ENCODE measurements around the gene TAF4. TPM values are rescaled to one million over a fixed set of nuclear protein-coding genes. Genes with fewer than 3 reads are reported as not detected.
A peak's percentile ranks its signal among the peaks of the same experiment; 100 is the strongest.

TAF4 gene
- total RNA-seq, 1 experiment from 2014 or later = 3.6 TPM

- in situ Hi-C loops (cut with HindIII; ENCODE audit: low pct_unique_long_range_greater_than_20kb, low sequenced_read_pairs) = no loop called here
- DNase-seq (ENCODE audit: low read depth, low spot score) = no peak
Measured at GRCh38 chr20:62031462-62032092, 34.1 kb downstream of the TAF4 start.

GRCh38 chr20:62030834-62031434 lies 34.7 kb downstream of the TAF4 start:
- no peak for DNase-seq (ENCODE audit: low read depth, low spot score)
- in situ Hi-C loops (cut with HindIII; ENCODE audit: low pct_unique_long_range_greater_than_20kb, low sequenced_read_pairs) = no loop called here

- in situ Hi-C loops (cut with HindIII; ENCODE audit: low pct_unique_long_range_greater_than_20kb, low sequenced_read_pairs) = no loop called here
- no peak for DNase-seq (ENCODE audit: low read depth, low spot score)
Measured at GRCh38 chr20:62030357-62030756, 35.3 kb downstream of the TAF4 start.

GRCh38 chr20:62029949-62030348 lies 35.7 kb downstream of the TAF4 start:
- in situ Hi-C loops (cut with HindIII; ENCODE audit: low pct_unique_long_range_greater_than_20kb, low sequenced_read_pairs) = no loop called here
- no peak for DNase-seq (ENCODE audit: low read depth, low spot score)

- in situ Hi-C loops (cut with HindIII; ENCODE audit: low pct_unique_long_range_greater_than_20kb, low sequenced_read_pairs) = no loop called here
- DNase-seq (ENCODE audit: low read depth, low spot score) = no peak
Measured at GRCh38 chr20:62029296-62029695, 36.4 kb downstream of the TAF4 start.

GRCh38 chr20:62028384-62028783 lies 37.3 kb downstream of the TAF4 start:
- DNase-seq (ENCODE audit: low read depth, low spot score) = no peak
- in situ Hi-C loops (cut with HindIII; ENCODE audit: low pct_unique_long_range_greater_than_20kb, low sequenced_read_pairs) = no loop called here

- in situ Hi-C loops (cut with HindIII; ENCODE audit: low pct_unique_long_range_greater_than_20kb, low sequenced_read_pairs) = no loop called here
- no peak for DNase-seq (ENCODE audit: low read depth, low spot score)
Measured at GRCh38 chr20:62027698-62028321, 37.9 kb downstream of the TAF4 start.

- DNase-seq (ENCODE audit: low read depth, low spot score) = no peak
- in situ Hi-C loops (cut with HindIII; ENCODE audit: low pct_unique_long_range_greater_than_20kb, low sequenced_read_pairs) = no loop called here
Measured at GRCh38 chr20:62027116-62027515, 38.6 kb downstream of the TAF4 start.

- no peak for DNase-seq (ENCODE audit: low read depth, low spot score)
- in situ Hi-C loops (cut with HindIII; ENCODE audit: low pct_unique_long_range_greater_than_20kb, low sequenced_read_pairs) = no loop called here
Measured at GRCh38 chr20:62026564-62026856, 39.2 kb downstream of the TAF4 start.

- DNase-seq (ENCODE audit: low read depth, low spot score) = no peak
- in situ Hi-C loops (cut with HindIII; ENCODE audit: low pct_unique_long_range_greater_than_20kb, low sequenced_read_pairs) = no loop called here
Measured at GRCh38 chr20:62025832-62026563, 39.7 kb downstream of the TAF4 start.

GRCh38 chr20:62025394-62025793 lies 40.3 kb downstream of the TAF4 start:
- peak; percentile 15 for DNase-seq (ENCODE audit: low read depth, low spot score)
- in situ Hi-C loops (cut with HindIII; ENCODE audit: low pct_unique_long_range_greater_than_20kb, low sequenced_read_pairs) = no loop called here

GRCh38 chr20:62023935-62024334 lies 41.7 kb downstream of the TAF4 start:
- in situ Hi-C loops (cut with HindIII; ENCODE audit: low pct_unique_long_range_greater_than_20kb, low sequenced_read_pairs) = no loop called here
- no peak for DNase-seq (ENCODE audit: low read depth, low spot score)

- in situ Hi-C loops (cut with HindIII; ENCODE audit: low pct_unique_long_range_greater_than_20kb, low sequenced_read_pairs) = no loop called here
- DNase-seq (ENCODE audit: low read depth, low spot score) = no peak
Measured at GRCh38 chr20:62022575-62023139, 43.0 kb downstream of the TAF4 start.

- DNase-seq (ENCODE audit: low read depth, low spot score) = no peak
- in situ Hi-C loops (cut with HindIII; ENCODE audit: low pct_unique_long_range_greater_than_20kb, low sequenced_read_pairs) = no loop called here
Measured at GRCh38 chr20:62021793-62022385, 43.8 kb downstream of the TAF4 start.

GRCh38 chr20:62020935-62021701 lies 44.6 kb downstream of the TAF4 start:
- in situ Hi-C loops (cut with HindIII; ENCODE audit: low pct_unique_long_range_greater_than_20kb, low sequenced_read_pairs) = no loop called here
- no peak for DNase-seq (ENCODE audit: low read depth, low spot score)

- DNase-seq (ENCODE audit: low read depth, low spot score) = no peak
- in situ Hi-C loops (cut with HindIII; ENCODE audit: low pct_unique_long_range_greater_than_20kb, low sequenced_read_pairs) = no loop called here
Measured at GRCh38 chr20:62019881-62020492, 45.7 kb downstream of the TAF4 start.

GRCh38 chr20:62019144-62019805 lies 46.4 kb downstream of the TAF4 start:
- in situ Hi-C loops (cut with HindIII; ENCODE audit: low pct_unique_long_range_greater_than_20kb, low sequenced_read_pairs) = no loop called here

More at GRCh38 chr20:62019144-62019805, 46.4 kb downstream of the TAF4 start:
- DNase-seq (ENCODE audit: low read depth, low spot score) = no peak
